A673 (cell line): ENCODE measurements around the gene PHACTR3.

Experiments used
- CTCF ChIP-seq: fragments of 300-800, 200-600 bp; sonication (generic); conservative IDR thresholded peaks from 2 replicates; pipeline ENCODE4 v1.5.1; 2017; ENCODE audit warnings: low read depth, mild to moderate bottlenecking, antibody characterized with exemption, low read length, moderate library complexity, mixed read lengths
- EZH2 ChIP-seq: fragments of 200-600 bp; sonication (generic); IDR thresholded peaks from 2 replicates; pipeline ENCODE4 v1.6.1; 2017; ENCODE audit warnings: borderline replicate concordance, low read depth, mild to moderate bottlenecking, mixed read lengths, antibody characterized with exemption, low read length; ENCODE audit not compliant: poor library complexity, severe bottlenecking

- no peak for TF ChIP-seq CTCF
- TF ChIP-seq EZH2 = no peak
Observed at GRCh38 chr20:59737073-59737666, 132.8 kb downstream of the PHACTR3 start.
